ENCODE results near the gene SEMA4D. TPM values are rescaled to one million over a fixed set of nuclear protein-coding genes. Genes with fewer than 3 reads are reported as not detected.

Gene SEMA4D
- total RNA-seq, 1 donor from 2014 or later = 49.9 TPM

GRCh38 chr9:89464300-89464901 lies 33.5 kb downstream of the SEMA4D start:
- TF ChIP-seq, protein P1, sequence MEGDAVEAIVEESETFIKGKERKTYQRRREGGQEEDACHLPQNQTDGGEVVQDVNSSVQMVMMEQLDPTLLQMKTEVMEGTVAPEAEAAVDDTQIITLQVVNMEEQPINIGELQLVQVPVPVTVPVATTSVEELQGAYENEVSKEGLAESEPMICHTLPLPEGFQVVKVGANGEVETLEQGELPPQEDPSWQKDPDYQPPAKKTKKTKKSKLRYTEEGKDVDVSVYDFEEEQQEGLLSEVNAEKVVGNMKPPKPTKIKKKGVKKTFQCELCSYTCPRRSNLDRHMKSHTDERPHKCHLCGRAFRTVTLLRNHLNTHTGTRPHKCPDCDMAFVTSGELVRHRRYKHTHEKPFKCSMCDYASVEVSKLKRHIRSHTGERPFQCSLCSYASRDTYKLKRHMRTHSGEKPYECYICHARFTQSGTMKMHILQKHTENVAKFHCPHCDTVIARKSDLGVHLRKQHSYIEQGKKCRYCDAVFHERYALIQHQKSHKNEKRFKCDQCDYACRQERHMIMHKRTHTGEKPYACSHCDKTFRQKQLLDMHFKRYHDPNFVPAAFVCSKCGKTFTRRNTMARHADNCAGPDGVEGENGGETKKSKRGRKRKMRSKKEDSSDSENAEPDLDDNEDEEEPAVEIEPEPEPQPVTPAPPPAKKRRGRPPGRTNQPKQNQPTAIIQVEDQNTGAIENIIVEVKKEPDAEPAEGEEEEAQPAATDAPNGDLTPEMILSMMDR (IDR thresholded peaks at IDR 0.05) = no peak
- intact Hi-C loops (cut with DNase I) = no loop called here
- peak overlapping the region; percentile 76 for H3K27ac ChIP-seq
- DNase-seq (no peak), ATAC-seq (peak; percentile 38 to 58)
- H3K27me3 ChIP-seq (ENCODE audit: low read depth) = no peaks in the 10 kb centered on the region
- H3K4me3 ChIP-seq = peak overlapping the region; percentile 23
- no peaks in the 10 kb centered on the region for H3K9me3 ChIP-seq
- H3K4me1 ChIP-seq = peaks cover 24% of the 10 kb centered on the region
- H3K36me3 ChIP-seq = no peaks in the 10 kb centered on the region

DNA sequence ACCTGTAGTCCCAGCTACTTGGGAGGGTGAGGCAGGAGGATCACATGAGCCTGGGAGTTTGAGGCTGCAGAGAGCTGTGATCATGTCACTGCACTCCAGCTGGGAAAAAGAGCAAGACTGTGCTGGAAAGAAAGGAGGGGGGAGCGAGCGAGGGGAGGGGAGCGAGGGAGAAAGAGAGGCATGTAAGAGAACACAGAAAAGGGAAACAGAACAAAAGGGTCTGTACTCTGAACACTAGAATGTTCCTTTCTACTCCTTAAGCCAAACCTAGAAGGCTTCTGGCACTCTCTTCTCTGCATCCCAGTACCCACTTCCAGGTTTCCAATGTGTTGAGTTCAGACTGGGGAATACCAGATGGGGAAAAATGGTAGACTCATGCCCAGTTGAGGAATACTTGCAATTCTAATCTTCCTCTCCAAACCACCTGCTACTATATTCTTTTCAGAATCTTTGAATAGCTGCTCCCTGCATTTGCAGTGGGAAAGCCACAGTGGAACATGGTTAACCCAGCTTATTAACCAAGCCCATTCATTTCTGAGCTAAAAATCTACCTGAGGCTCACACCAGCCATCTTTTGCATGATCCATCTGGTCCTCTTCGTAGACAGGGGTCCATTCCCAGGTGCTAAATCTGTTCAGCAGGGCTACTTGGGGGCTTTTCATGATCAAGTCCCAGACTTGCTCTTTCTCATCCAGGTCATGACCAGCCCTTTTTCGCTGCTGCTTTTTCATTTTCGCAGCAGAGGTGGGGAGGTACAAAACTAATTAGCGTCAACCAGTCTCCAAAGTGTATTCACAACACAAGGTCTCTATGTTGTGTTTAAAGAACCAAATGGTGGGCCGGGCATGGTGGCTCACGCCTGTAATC lies 34.9 kb downstream of the SEMA4D start:
- no peaks in the 10 kb centered on the region for H3K36me3 ChIP-seq
- H3K4me3 ChIP-seq = no peak overlapping the region
- TF ChIP-seq, protein P1 (IDR thresholded peaks at IDR 0.05) = no peak
- DNase-seq (no peak), ATAC-seq (no peak)
- H3K27ac ChIP-seq = no peak overlapping the region
- intact Hi-C loops (cut with DNase I) = no loop called here
- no peaks in the 10 kb centered on the region for H3K9me3 ChIP-seq
- peaks cover 20% of the 10 kb centered on the region for H3K4me1 ChIP-seq
- no peaks in the 10 kb centered on the region for H3K27me3 ChIP-seq (ENCODE audit: low read depth)

DNA sequence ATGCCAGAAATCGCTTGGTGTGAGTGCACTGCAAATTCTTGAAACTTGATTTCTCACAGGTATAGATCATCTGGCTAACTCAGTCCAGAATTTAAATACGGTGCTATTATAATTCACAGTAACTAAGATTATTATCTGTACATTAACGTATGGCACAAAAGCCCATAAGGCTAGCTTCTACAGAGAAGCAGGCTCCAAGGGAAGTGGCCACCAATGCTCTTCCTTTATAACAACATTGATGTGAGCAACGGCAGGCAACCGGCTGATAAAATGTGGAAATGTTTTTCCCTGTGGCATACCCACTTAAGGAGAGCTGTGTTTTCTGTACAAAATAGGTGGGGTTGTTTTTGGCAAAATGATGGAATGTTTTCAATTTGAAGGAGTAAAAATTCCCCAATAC lies 35.7 kb downstream of the SEMA4D start:
- TF ChIP-seq, protein P1 (IDR thresholded peaks at IDR 0.05) = no peak
- no peaks in the 10 kb centered on the region for H3K27me3 ChIP-seq (ENCODE audit: low read depth)
- no peak for ATAC-seq
- H3K4me3 ChIP-seq = no peak overlapping the region
- no peak for DNase-seq
- intact Hi-C loops (cut with DNase I) = no loop called here
- peaks cover 20% of the 10 kb centered on the region for H3K4me1 ChIP-seq
- H3K36me3 ChIP-seq = no peaks in the 10 kb centered on the region
- no peaks in the 10 kb centered on the region for H3K9me3 ChIP-seq
- no peak overlapping the region for H3K27ac ChIP-seq

DNA sequence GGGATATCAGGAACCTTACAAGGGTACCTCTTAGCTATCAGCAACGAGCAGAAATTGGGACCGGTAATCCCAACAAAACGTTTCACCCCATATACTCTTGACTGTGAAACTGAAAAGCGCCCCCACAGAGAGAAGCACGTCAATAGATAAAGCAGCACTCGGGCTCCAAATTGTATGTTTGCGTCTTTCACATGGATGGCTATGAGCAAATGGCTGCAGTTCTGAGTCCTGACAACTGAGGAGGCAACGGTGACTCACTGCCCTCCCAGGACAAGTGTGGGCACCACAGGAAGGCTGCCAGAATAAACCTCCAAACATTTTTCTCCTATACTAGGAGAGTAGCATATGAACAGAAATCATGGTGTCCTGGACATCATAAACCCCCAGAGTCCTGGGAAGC lies 36.6 kb downstream of the SEMA4D start:
- DNase-seq (no peak), ATAC-seq (peak in 1 of 2 donors; percentile 27)
- no peak overlapping the region for H3K27ac ChIP-seq
- H3K36me3 ChIP-seq = no peaks in the 10 kb centered on the region
- H3K9me3 ChIP-seq = no peaks in the 10 kb centered on the region
- TF ChIP-seq, protein P1 (IDR thresholded peaks at IDR 0.05) = no peak
- no peaks in the 10 kb centered on the region for H3K27me3 ChIP-seq (ENCODE audit: low read depth)
- peaks cover 23% of the 10 kb centered on the region for H3K4me1 ChIP-seq
- H3K4me3 ChIP-seq = no peak overlapping the region
- intact Hi-C loops (cut with DNase I) = no loop called here

- no peaks in the 10 kb centered on the region for H3K27me3 ChIP-seq (ENCODE audit: low read depth)
- no peak overlapping the region for H3K4me3 ChIP-seq
- DNase-seq = no peak
- H3K9me3 ChIP-seq = no peaks in the 10 kb centered on the region
- H3K27ac ChIP-seq = no peak overlapping the region
- TF ChIP-seq, protein P1 (IDR thresholded peaks at IDR 0.05) = no peak
- ATAC-seq = no peak
- H3K4me1 ChIP-seq = peaks cover 17% of the 10 kb centered on the region
- intact Hi-C loops (cut with DNase I) = no loop called here
- H3K36me3 ChIP-seq = no peaks in the 10 kb centered on the region
Observed at GRCh38 chr9:89460551-89460950, 37.4 kb downstream of the SEMA4D start.
